Stimulated activated CD4-positive, alpha-beta T cell treated with anti-CD3 and anti-CD28 coated beads, Interleukin-4, amount 100 ng/mL, for 48 hours (primary cell): Measurements from ENCODE around the gene RCBTB1.
"Not testable (repeated sequence)": the region's sequence is repeated elsewhere in the genome, so short reads cannot be mapped to it uniquely, and the experiment has no call there.

Source experiments
- DNase-seq, 2 donors: peaks; one replicate each; pipeline ENCODE4 v3.0.0-alpha.2; 2020; ENCODE audit warnings: low read depth in 2 of 2

Gene RCBTB1

DNA sequence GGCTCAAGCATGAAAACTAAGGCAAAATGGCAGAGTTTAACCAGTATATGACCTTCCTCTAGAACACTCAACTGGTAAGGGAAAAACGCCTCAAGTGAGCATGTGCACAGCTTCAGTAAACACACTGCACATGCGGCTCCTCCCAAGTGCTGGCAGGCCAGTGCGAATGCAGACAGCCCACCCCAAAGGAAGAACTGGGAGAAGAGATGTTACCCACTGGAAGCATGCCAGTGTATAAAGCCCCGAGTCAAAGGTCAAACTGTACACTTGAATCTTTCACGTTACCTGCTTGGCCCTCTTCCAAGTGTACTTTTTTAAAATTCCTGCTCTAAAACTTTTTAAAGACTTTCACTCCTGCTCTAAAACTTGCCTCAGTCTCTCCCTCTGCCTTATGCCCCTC lies 19.2 kb upstream of the RCBTB1 start:
- no peak for DNase-seq

DNA sequence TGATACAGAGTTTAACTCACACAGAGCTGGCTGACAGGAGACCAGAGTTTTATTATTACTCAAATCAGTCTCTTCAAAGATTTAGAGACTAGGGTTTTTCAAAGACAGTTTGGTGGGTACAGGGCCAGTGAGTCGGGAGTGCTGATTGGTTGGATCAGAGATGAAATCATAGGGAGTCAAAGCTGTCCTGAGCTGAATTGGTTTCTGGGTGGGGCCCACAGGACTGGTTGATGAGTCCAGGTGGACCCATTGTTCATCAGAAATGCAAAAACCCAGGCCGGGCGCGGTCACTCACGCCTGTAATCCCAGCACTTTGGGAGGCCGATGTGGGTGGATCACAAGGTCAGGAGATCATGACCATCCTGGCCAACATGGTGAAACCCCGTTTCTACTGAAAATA lies 17.3 kb upstream of the RCBTB1 start:
- not testable (repeated sequence) for DNase-seq

DNA sequence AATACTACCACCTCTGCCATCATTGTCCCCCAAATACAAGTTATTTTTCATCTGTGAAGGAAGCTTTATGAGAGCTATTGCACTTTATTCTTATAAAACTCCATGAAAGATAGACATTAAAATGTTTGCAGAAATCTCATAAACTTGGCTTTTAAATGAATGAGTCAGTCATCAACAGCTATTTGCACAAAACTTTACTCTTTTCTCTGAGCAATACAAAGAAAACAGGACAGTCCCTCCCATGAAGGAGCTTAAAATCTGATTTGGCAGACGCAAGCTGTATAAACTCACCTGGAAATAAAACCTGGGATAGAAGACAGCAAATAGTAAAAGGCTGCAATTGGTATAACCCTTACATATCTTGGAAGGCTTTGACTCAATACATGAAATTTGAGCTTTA lies 16.6 kb upstream of the RCBTB1 start:
- no peak for DNase-seq

GRCh38 chr13:49597043-49597641 lies 11.8 kb upstream of the RCBTB1 start:
- DNase-seq = no peak

- DNase-seq = no peak
Observed at GRCh38 chr13:49596221-49596620, 10.9 kb upstream of the RCBTB1 start.

DNA sequence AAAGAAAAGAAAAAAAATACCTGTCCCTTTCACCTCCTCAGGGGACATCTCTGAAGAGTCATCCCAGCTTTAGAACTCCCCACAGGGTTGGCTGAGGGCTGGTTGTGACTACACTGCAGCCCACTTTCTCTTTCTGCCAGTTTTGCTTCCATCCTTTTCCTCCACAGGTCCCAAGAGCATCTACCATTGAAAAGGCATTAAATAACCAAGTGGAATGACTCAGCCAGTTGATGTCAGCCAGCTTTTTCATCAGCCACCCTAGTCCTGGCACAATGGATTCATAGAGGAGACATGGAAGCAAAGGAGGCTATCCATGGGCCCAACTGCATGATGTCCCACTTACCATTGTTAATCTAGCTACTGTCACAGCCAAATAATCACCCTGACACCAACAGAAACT lies 9.2 kb upstream of the RCBTB1 start:
- no peak for DNase-seq

DNA sequence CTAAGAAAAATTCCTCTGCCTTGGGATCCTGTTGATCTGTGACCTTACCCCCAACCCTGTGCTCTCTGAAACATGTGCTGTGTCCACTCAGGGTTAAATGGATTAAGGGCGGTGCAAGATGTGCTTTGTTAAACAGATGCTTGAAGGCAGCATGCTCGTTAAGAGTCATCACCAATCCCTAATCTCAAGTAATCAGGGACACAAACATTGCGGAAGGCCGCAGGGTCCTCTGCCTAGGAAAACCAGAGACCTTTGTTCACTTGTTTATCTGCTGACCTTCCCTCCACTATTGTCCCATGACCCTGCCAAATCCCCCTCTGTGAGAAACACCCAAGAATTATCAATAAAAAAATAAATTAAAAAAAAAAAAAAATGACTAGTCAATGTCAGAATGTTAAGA lies 8.5 kb upstream of the RCBTB1 start:
- DNase-seq = not testable (repeated sequence)

- DNase-seq = not testable (repeated sequence)
Observed at GRCh38 chr13:49590714-49591113, 5.4 kb upstream of the RCBTB1 start.

- no peak for DNase-seq
Observed at GRCh38 chr13:49587311-49587847, 2.0 kb upstream of the RCBTB1 start.

DNA sequence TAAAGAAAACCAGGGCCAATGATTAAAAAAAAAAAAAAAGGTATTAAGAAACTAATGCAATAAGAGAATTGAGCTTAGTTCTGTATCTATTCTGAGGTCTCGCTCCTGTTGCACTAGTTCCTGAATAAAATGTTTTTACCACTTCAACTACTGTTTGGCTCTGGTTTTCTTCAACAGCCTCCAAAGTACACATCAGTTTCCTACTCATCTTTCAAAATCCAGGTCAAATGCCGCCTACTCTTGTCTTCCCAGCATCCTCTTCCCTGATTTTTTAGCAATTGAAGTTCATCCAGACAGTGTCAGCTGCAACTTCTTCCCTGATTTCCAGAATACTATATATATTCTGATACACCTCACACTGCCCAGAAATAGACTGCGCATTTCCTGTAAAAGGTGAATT lies 1.4 kb upstream of the RCBTB1 start:
- DNase-seq = no peak

- DNase-seq = no peak
Observed at GRCh38 chr13:49584771-49585182, 581 bp downstream of the RCBTB1 start.

DNA sequence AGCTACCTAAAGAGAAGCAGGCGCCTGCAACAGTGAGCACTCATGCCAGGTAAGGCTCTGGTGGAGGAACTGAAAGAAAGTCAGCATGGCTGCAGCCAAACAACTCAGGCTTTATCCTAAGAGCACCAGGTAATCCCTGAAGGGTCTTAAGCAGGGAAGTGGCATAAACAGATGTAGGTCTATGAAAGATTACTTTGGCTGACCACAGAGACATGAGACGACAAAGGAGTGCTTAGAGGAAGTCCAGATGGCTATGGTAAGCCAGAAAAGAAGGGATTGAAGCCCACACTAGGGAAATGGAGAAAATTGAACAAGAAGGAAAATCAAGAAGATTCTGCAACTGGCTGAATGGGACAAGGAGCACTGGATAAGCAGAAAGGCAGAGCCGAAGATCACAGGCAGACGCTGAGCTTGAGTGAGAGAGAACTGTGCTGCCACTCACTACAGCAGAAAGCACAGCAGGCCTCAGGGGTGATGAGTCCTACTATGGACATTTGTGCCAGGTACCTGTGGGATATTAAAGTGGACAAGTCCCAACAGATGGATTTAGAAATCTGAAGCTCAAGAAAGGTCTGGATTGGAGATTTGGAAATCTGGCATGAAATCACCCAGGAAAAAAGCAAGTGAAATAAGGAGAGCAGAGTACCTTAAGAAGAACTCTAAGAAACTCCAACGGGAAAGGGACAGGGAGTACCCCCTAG lies 4.2 kb downstream of the RCBTB1 start:
- no peak for DNase-seq

- no peak for DNase-seq
Observed at GRCh38 chr13:49579501-49579900, 5.9 kb downstream of the RCBTB1 start.

DNA sequence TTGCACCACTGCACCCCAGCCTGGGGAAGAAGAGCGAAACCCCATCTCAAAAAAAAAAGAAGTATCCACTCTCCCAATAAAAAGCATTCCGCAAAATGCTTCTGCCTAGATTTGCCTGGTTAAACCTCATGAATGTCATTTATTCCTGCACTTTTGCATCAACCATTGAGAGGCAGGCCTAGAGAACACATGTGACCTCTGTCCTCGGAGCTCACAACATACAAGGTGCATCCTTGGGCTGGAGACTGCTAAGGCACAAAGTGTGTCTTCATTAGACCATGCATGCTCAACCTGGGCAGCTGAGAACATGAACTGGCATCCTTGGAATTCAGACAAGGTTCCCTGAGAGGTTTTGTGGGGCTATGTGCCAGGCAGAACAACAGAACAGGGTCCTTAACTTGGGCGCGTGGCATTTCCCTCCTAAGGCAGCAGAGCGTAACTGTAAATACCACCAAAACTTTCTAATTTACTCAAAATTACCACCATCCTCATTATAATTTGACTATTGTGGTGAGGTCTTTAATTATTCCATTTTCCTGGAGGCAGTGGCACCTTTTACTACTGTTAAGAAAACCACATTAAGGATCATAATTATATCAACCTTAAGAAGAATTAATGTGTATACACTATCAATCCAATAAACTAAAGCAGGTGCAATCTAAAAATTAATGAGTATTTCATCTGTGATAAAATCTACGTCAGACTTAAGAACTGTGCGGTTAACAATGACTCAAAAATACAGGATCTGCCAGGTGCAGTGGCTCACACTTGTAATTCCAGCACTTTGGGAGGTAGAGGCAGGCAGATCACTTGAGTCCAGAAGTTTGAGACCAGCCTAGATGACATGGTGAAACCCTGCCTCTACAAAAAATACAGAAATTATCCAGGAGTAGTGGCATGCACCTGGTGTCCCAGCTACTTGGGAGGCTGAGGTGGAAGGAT lies 13.8 kb downstream of the RCBTB1 start:
- DNase-seq = no peak

GRCh38 chr13:49569993-49570689 lies 15.2 kb downstream of the RCBTB1 start:
- no peak for DNase-seq

- no peak for DNase-seq
Observed at GRCh38 chr13:49567491-49567890, 17.9 kb downstream of the RCBTB1 start.

GRCh38 chr13:49566461-49566860 lies 18.9 kb downstream of the RCBTB1 start:
- DNase-seq = no peak

- not testable (repeated sequence) for DNase-seq
Observed at GRCh38 chr13:49565461-49565860, 19.9 kb downstream of the RCBTB1 start.

GRCh38 chr13:49563516-49563915 lies 21.8 kb downstream of the RCBTB1 start:
- no peak for DNase-seq

DNA sequence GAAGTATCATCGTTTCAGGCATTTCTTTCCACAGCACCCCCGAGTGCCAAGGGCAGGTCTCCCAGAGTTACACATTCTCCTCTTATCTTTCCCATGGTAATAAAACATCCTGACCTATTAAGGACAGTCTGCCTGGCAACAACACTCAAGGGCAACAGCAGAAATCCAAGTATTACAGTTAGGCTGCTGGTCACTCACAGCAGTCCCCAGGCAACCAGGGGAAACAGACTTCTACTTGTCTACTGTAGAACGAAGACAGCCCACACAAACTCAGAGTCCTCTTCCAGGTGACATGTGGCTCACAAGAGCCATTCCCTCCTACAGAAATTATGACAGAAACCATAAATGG lies 24.3 kb downstream of the RCBTB1 start:
- DNase-seq = no peak

- no peak for DNase-seq
Observed at GRCh38 chr13:49560270-49561061, 24.9 kb downstream of the RCBTB1 start.
